HG03521 (cell line): ENCODE measurements around the gene POLA2.
"Not testable (repeated sequence)": the region's sequence is repeated elsewhere in the genome, so short reads cannot be mapped to it uniquely, and the experiment has no call there.

ENCODE experiments used
- ATAC-seq: cut with Tn5 transposase; IDR thresholded peaks from one replicate; pipeline ENCODE4 v1.9.1; 2021; ENCODE audit warnings: mild to moderate bottlenecking, moderate library complexity; ENCODE audit not compliant: unreplicated experiment

The POLA2 gene

DNA sequence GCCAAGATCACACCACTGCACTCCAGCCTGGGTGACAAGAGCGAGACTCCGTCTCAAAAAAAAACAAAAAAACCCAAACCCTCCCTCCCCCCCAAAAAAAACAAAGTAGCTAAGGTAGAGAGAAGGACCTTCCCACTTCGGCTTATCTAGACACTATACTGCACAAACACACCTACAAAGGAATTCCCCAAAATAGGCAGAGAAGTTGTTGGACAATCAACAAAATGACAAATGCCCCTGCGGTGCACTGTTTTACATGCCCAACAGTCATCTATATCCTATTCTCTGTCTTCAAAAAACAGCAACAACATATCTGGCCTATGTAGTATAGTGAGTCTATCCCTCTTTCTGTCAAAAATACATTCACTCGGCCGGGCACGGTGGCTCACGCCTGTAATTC lies 65.3 kb downstream of the POLA2 start:
- ATAC-seq: no peak

- no peak for ATAC-seq
These were observed 67.7 kb downstream of the POLA2 start for GRCh38 chr11:65329478-65329877.

- no peak for ATAC-seq
These were observed 68.2 kb downstream of the POLA2 start for GRCh38 chr11:65329944-65330403.

DNA sequence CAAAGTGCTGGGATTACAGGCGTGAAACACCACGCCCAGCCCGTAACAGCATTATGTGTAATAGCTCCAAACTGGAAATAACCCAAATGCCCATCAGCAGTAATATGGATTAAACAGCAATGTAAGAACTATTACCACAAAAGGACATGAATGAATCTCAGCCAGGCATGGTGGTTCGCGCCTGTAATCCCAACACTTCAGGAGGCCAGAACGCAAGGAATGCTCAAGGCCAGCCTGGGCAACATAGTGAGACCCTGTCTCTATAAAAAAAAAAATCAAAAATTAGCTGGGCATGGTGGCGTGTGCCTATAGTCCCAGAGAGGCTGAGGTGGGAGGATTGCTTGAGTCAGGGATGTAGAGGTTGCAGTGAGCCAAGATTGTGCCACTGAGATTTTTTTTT lies 68.8 kb downstream of the POLA2 start:
- ATAC-seq: no peak

DNA sequence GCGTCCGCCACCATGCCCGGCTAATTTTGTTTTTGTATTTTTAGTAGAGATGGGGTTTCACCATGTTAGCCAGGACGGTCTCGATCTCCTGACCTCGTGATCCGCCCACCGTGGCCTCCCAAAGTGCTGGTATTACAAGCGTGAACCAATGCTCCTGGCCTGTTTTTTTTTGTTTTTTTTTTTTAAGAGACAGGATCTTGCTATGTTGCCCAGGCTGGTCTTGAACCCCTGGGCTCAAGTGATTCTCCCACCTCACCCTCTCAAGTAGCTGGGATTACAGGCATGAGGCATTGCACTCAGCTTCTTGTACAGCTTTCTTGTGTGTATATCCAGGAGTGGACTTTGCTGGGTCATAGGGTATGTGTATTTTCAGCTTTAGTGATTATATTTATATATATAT lies 70.8 kb downstream of the POLA2 start:
- not testable (repeated sequence) for ATAC-seq

- no peak for ATAC-seq
These were observed 73.0 kb downstream of the POLA2 start for GRCh38 chr11:65334696-65335295.

- no peak for ATAC-seq
These were observed 76.9 kb downstream of the POLA2 start for GRCh38 chr11:65338676-65339075.

DNA sequence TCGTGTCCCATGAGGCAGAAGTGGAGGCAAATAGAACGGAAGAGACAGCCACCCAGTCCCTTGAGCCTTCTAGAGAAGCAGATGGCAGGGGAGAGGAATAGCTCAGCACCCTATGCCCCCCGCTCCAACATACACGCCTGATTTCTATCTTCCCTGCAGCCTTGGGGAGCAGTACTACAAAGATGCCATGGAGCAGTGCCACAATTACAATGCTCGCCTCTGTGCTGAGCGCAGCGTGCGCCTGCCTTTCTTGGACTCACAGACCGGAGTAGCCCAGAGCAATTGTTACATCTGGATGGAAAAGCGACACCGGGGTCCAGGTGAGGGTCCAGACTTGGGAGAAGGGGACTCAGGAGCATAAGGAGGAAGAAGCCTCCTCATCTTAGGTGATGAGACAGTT lies 78.5 kb downstream of the POLA2 start:
- ATAC-seq: no peak

DNA sequence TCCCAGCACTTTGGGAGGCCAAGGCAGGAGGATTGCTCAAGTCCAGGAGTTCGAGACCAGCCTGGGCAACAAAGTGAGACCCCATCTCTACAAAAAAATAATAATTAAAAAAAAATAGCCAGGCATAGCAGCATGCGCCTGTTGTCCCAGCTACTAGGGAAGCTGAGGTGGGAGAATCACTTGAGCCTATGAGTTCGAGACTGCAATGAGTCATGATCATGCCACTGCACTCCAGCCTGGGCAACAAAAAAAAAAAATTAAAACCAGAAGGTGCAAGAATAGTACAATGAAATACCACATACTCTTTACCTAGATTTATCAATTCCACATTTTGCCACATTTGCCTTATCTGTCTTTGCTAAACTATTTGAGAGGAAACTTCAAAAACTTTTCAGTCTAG lies 80.1 kb downstream of the POLA2 start:
- no peak for ATAC-seq
